ENCODE data around the gene PLXNA4. TPM values are rescaled to one million over a fixed set of nuclear protein-coding genes. Genes with fewer than 3 reads are reported as not detected.

Gene PLXNA4, protein sequence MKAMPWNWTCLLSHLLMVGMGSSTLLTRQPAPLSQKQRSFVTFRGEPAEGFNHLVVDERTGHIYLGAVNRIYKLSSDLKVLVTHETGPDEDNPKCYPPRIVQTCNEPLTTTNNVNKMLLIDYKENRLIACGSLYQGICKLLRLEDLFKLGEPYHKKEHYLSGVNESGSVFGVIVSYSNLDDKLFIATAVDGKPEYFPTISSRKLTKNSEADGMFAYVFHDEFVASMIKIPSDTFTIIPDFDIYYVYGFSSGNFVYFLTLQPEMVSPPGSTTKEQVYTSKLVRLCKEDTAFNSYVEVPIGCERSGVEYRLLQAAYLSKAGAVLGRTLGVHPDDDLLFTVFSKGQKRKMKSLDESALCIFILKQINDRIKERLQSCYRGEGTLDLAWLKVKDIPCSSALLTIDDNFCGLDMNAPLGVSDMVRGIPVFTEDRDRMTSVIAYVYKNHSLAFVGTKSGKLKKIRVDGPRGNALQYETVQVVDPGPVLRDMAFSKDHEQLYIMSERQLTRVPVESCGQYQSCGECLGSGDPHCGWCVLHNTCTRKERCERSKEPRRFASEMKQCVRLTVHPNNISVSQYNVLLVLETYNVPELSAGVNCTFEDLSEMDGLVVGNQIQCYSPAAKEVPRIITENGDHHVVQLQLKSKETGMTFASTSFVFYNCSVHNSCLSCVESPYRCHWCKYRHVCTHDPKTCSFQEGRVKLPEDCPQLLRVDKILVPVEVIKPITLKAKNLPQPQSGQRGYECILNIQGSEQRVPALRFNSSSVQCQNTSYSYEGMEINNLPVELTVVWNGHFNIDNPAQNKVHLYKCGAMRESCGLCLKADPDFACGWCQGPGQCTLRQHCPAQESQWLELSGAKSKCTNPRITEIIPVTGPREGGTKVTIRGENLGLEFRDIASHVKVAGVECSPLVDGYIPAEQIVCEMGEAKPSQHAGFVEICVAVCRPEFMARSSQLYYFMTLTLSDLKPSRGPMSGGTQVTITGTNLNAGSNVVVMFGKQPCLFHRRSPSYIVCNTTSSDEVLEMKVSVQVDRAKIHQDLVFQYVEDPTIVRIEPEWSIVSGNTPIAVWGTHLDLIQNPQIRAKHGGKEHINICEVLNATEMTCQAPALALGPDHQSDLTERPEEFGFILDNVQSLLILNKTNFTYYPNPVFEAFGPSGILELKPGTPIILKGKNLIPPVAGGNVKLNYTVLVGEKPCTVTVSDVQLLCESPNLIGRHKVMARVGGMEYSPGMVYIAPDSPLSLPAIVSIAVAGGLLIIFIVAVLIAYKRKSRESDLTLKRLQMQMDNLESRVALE (N-terminal part only)
- total RNA-seq = 1 to 10 TPM; 2.1 to 8.2 TPM

DNA sequence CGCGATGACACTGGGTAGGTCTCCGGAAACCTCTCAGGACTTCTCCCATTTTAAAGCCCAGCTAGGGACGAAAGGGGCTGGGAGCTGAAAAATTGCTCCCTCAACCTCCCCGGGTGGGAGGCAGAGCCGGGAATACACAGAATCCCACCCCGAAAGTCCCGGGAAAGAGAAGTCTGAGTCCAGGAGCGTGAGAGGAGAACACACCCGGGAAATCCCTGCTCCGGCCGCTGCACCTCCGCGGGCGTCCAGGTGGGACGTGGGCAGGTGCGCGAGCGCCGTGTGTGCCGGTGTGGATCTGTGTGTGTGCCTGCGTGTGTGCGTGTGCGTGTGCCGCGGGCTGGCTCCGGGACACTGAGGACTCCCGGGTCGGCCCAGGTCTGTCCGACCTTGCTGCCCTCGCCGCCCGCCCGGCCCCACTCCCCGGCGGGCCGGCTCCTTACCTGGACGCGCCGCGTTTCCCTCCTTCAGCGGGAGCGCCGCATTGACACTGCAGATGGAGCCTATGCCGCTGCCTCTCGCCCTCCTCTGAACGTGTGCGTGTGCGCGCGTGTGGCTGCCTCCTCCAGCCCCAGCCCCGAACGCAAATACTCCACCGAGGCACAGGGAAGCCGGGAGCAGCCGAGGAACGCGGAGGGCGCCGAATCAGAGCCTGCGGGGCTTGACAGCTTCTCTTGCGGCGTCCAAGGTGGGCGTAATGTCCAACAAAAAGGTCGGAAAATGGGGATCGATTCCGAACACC, at the start of gene PLXNA4:
TSS of gene PLXNA4 (minus strand) at position 489 of the 739 bp plus-strand sequence. CDS start 67,777 bp downstream, outside the sequence.
- WGBS, 2 donors = 0 to 1% methylated on average over 7 to 67 of the region's 67 CpGs

DNA sequence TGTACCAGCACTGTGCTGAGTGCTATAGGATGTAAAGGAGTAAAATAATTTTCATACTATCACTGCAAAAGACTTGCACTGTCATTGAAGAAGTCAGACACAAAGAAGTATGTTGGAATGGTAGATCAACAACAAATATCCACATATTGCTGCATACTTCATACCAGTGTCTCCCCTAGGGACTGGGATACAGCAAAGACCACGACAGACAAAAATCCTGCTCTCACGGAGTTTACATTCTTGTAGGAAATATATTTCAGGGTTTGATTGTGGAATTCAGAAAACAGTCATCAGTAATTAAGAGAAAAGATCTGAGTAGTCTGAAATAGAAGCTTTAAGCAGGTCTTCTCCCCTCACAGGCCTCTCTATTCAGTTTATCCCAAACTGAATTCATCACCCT, 49.4 kb upstream of the PLXNA4 start:
- Histone ChIP-seq H3K36me3 (replicated peaks in 1 of 2; ENCODE audit: insufficient read depth in 1 of 2, low read depth in 2 of 2) (no peaks in the 10 kb centered on the region), H3K27me3 (no peaks in the 10 kb centered on the region), H3K9me3 (no peaks in the 10 kb centered on the region), H3K4me3 (no peak overlapping the region), H3K4me1 (no peaks in the 10 kb centered on the region), H3K27ac (no peak overlapping the region)
- TF ChIP-seq POLR2A (IDR thresholded peaks at IDR 0.05) = no peak
- TF ChIP-seq, protein P1, sequence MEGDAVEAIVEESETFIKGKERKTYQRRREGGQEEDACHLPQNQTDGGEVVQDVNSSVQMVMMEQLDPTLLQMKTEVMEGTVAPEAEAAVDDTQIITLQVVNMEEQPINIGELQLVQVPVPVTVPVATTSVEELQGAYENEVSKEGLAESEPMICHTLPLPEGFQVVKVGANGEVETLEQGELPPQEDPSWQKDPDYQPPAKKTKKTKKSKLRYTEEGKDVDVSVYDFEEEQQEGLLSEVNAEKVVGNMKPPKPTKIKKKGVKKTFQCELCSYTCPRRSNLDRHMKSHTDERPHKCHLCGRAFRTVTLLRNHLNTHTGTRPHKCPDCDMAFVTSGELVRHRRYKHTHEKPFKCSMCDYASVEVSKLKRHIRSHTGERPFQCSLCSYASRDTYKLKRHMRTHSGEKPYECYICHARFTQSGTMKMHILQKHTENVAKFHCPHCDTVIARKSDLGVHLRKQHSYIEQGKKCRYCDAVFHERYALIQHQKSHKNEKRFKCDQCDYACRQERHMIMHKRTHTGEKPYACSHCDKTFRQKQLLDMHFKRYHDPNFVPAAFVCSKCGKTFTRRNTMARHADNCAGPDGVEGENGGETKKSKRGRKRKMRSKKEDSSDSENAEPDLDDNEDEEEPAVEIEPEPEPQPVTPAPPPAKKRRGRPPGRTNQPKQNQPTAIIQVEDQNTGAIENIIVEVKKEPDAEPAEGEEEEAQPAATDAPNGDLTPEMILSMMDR (IDR thresholded peaks at IDR 0.05) = no peak
- intact Hi-C loops (cut with DNase I) = no loop called here
- no peak for DNase-seq
- no peak for ATAC-seq
- WGBS, 2 donors = 64 to 78% methylated on average over 2 of the region's 2 CpGs

More for the DNA sequence above, at the start of gene PLXNA4:
- intact Hi-C loops (cut with DNase I) = loop anchor here (5.0 kb wide), 2 partner anchors 259 to 629 kb away; no protein-coding TSS in a partner anchor
- no peak within 1 kb of the TSS for H3K27ac ChIP-seq
- H3K4me3 ChIP-seq = no peak within 1 kb of the TSS
- ATAC-seq (no peak), DNase-seq (peak in 1 of 4 donors; percentile 19)
- peaks cover 17% of the 10 kb centered on the region for H3K4me1 ChIP-seq
- peaks cover 0 to 30% of the 10 kb centered on the region in 2 donors for H3K27me3 ChIP-seq
- TF ChIP-seq, protein P1 (IDR thresholded peaks at IDR 0.05) = no peak
- TF ChIP-seq POLR2A (IDR thresholded peaks at IDR 0.05) = no peak
- no peaks in the 10 kb centered on the region for H3K36me3 ChIP-seq (replicated peaks in 1 of 2; ENCODE audit: insufficient read depth in 1 of 2, low read depth in 2 of 2)
- H3K9me3 ChIP-seq = no peaks in the 10 kb centered on the region

DNA sequence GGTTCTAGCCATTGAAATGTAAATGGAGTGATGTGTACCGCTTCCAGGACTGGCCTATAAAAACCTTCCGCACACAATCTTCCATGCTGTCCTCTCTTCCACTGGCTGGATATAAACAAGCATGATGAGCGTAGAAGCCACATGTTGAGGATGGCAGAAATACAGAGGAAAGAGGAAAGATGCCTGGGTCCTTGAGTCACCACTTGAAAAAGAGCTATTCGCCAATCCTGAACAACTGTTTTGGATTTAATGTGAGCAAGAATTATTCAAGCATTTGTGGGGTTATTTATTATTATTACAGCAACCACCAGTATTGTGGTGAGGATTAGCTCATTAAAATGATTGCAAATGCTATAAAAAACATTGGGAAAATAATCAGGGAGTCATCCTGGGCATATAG, 45.8 kb upstream of the PLXNA4 start:
- no peaks in the 10 kb centered on the region for H3K4me1 ChIP-seq
- H3K4me3 ChIP-seq = no peak overlapping the region
- TF ChIP-seq POLR2A (IDR thresholded peaks at IDR 0.05) = no peak
- TF ChIP-seq, protein P1 (IDR thresholded peaks at IDR 0.05) = no peak
- no peaks in the 10 kb centered on the region for H3K27me3 ChIP-seq
- no peaks in the 10 kb centered on the region for H3K36me3 ChIP-seq (replicated peaks in 1 of 2; ENCODE audit: insufficient read depth in 1 of 2, low read depth in 2 of 2)
- 97% methylated on average over 4 of the region's 4 CpGs for WGBS, 2 donors
- no peaks in the 10 kb centered on the region for H3K9me3 ChIP-seq
- ATAC-seq = no peak
- intact Hi-C loops (cut with DNase I) = no loop called here
- H3K27ac ChIP-seq = no peak overlapping the region
- DNase-seq = no peak

DNA sequence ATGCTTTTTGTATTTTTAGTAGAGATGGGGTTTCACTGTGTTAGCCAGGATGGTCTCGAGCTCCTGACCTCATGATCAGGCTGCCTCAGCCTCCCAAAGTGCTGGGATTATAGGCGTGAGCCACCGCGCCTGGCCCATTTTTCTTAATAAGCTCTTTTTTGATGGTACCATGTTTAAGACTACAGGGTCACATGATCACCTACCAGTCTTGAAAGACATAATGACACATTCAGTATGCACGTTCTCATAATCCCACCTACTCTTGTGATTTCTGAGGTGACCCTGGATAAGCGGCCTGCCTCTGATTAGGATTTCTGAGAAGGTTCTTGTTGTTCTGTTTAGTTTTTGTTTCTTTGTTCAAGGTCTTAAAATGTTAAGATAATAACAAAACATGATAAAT, 43.7 kb upstream of the PLXNA4 start:
- WGBS, 2 donors = 92 to 95% methylated on average over 6 of the region's 6 CpGs
- H3K36me3 ChIP-seq (replicated peaks in 1 of 2; ENCODE audit: insufficient read depth in 1 of 2, low read depth in 2 of 2) = no peaks in the 10 kb centered on the region
- ATAC-seq (no peak), DNase-seq (no peak)
- H3K27ac ChIP-seq = no peak overlapping the region
- H3K27me3 ChIP-seq = no peaks in the 10 kb centered on the region
- intact Hi-C loops (cut with DNase I) = no loop called here
- no peak for TF ChIP-seq POLR2A (IDR thresholded peaks at IDR 0.05)
- TF ChIP-seq, protein P1 (IDR thresholded peaks at IDR 0.05) = no peak
- H3K4me3 ChIP-seq = no peak overlapping the region
- no peaks in the 10 kb centered on the region for H3K9me3 ChIP-seq
- peaks cover 4% of the 10 kb centered on the region for H3K4me1 ChIP-seq

Measured in body of pancreas (tissue), 4 donors.